Parathyroid adenoma (tissue), 2 donors: Measurements from ENCODE around the gene MEOX2.

ENCODE experiments used
- H2AFZ ChIP-seq: fragments of 300-600 bp; sonication (generic); one replicate; pipeline ENCODE4 v1.7.0; 2017; ENCODE audit warnings: antibody characterized with exemption, mild to moderate bottlenecking
- H3K27ac ChIP-seq: fragments of 300-600 bp; sonication (generic); one replicate; pipeline ENCODE4 v1.7.0; 2017
- H3K27me3 ChIP-seq: fragments of 300-600 bp; sonication (generic); one replicate; pipeline ENCODE4 v1.7.0; 2017; ENCODE audit warnings: low read length; ENCODE audit not compliant: control insufficient read depth, insufficient read depth
- H3K36me3 ChIP-seq: fragments of 300-600 bp; sonication (generic); one replicate; pipeline ENCODE4 v1.7.0; 2017; ENCODE audit warnings: low read length; ENCODE audit not compliant: control insufficient read depth, insufficient read depth
- H3K4me1 ChIP-seq: fragments of 300-600 bp; sonication (generic); one replicate; pipeline ENCODE4 v1.7.0; 2017; ENCODE audit warnings: control low read depth
- H3K4me2 ChIP-seq: fragments of 300-600 bp; sonication (generic); one replicate; pipeline ENCODE4 v1.7.0; 2017; ENCODE audit warnings: low read length
- H3K4me3 ChIP-seq: fragments of 300-600 bp; sonication (generic); one replicate; pipeline ENCODE4 v1.7.0; 2017; ENCODE audit warnings: low read depth, low read length
- H3K79me2 ChIP-seq: fragments of 300-600 bp; sonication (generic); one replicate; pipeline ENCODE4 v1.7.0; 2017; ENCODE audit warnings: control low read depth
- H3K9ac ChIP-seq: fragments of 300-600 bp; sonication (generic); one replicate; pipeline ENCODE4 v1.7.0; 2017; ENCODE audit warnings: mild to moderate bottlenecking
- H3K9me3 ChIP-seq: fragments of 300-600 bp; sonication (generic); one replicate; pipeline ENCODE4 v1.7.0; 2017; ENCODE audit warnings: low read length; ENCODE audit not compliant: control insufficient read depth
- TF ChIP-seq, protein P1 (sequence below): fragments of 300-600 bp; sonication (generic); IDR thresholded peaks from one replicate; pipeline ENCODE4 v1.7.0; 2017; ENCODE audit warnings: antibody characterized with exemption, mild to moderate bottlenecking
- donor health status: primary hyperparathyroidism.

MEOX2 gene

DNA sequence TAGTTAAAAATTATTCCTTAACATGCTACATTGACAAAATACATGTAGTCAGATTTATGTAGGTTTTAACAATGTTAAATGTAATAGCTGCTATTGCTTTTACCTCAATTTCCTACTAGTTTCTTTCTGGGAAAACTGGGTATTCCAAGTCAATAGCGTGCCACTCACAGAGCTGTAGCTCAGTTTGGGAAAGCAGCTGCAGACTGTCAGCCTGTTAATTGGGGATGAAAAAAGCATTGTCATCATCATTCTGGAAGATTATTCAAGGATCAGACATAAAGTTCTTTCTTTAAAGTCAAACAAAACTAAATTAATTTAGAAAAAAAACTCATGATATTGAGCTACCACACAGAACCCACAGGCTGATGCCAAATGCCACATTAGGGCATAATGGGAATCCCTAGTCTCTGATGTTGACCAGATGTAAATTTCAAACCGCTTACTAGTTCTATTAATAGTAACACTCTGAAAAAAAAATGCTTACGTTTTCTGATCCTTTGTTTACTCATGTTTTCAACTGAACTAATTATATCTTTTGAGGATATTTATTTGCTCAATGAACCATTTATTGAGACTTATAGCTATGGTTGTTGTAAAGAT lies 105.0 kb downstream of the MEOX2 start:
- TF ChIP-seq, protein P1, sequence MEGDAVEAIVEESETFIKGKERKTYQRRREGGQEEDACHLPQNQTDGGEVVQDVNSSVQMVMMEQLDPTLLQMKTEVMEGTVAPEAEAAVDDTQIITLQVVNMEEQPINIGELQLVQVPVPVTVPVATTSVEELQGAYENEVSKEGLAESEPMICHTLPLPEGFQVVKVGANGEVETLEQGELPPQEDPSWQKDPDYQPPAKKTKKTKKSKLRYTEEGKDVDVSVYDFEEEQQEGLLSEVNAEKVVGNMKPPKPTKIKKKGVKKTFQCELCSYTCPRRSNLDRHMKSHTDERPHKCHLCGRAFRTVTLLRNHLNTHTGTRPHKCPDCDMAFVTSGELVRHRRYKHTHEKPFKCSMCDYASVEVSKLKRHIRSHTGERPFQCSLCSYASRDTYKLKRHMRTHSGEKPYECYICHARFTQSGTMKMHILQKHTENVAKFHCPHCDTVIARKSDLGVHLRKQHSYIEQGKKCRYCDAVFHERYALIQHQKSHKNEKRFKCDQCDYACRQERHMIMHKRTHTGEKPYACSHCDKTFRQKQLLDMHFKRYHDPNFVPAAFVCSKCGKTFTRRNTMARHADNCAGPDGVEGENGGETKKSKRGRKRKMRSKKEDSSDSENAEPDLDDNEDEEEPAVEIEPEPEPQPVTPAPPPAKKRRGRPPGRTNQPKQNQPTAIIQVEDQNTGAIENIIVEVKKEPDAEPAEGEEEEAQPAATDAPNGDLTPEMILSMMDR = no peak
- Histone ChIP-seq H3K9me3 (no peaks in the 10 kb centered on the region), H3K4me3 (no peak overlapping the region), H3K4me2 (no peak overlapping the region), H2AFZ (no peak overlapping the region), H3K27ac (no peak overlapping the region), H3K79me2 (no peaks in the 10 kb centered on the region), H3K27me3 (no peaks in the 10 kb centered on the region), H3K4me1 (no peaks in the 10 kb centered on the region), H3K9ac (no peak overlapping the region), H3K36me3 (no peaks in the 10 kb centered on the region)

DNA sequence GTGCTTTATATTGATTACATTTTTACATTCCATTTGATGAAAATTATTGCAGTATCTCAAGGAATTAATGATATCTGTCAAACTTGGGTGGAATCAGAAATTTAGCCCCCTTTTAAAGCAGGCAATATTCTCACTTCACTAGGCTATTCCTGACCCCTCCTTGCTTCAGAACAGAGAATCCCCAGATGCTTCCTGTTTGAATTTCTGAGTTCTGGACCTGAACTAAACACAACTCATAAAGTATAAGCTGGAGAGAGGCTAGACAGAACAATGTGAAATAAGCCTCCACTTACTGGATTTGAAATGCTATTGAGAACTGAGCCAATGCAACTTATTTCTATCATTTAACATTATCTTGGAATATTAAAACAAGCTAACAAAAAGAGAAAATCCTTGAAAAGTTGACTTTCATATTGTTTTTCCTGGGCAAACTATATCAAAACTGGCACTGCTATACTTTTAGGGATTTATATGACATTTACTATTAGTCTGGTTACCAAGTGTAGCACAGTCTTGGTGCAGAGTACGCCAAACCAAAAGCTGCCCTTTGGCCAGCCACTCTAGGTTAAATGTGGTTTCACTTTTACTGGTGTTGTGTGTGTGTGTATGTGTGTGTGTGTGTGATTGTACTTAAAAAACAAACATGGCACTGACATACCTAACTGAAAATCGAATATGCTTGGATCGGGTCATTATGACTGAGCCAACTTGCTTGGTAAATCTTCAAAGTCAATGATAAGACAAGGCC lies 105.7 kb downstream of the MEOX2 start:
- Histone ChIP-seq H2AFZ (no peak overlapping the region), H3K9ac (no peak overlapping the region), H3K27me3 (no peaks in the 10 kb centered on the region), H3K36me3 (no peaks in the 10 kb centered on the region), H3K9me3 (no peaks in the 10 kb centered on the region), H3K4me2 (no peak overlapping the region), H3K4me3 (no peak overlapping the region), H3K27ac (no peak overlapping the region), H3K4me1 (no peaks in the 10 kb centered on the region), H3K79me2 (no peaks in the 10 kb centered on the region)
- TF ChIP-seq, protein P1 = no peak

DNA sequence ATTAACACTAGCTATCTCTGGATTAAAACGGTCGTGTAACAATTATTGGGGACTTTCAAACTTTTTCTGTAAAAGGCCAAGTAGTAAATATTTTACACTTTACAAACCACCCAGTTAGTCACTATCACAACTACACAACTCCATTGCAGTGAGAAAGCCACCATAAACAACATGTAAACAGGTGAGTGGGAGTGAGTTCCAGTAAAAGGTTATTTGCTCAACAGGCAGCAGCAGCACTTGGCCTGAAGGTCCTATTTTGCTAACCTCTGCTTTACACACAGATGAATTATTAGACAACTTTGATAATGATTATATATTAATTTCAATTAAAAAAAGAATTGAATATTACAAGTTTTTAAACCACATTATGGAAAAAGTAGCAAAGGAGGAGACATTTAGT lies 108.9 kb downstream of the MEOX2 start:
- Histone ChIP-seq H3K4me2 (no peak overlapping the region), H2AFZ (no peak overlapping the region), H3K36me3 (no peaks in the 10 kb centered on the region), H3K27ac (no peak overlapping the region), H3K79me2 (no peaks in the 10 kb centered on the region), H3K4me3 (no peak overlapping the region), H3K4me1 (no peaks in the 10 kb centered on the region), H3K27me3 (no peaks in the 10 kb centered on the region), H3K9me3 (no peaks in the 10 kb centered on the region), H3K9ac (no peak overlapping the region)
- TF ChIP-seq, protein P1 = no peak

DNA sequence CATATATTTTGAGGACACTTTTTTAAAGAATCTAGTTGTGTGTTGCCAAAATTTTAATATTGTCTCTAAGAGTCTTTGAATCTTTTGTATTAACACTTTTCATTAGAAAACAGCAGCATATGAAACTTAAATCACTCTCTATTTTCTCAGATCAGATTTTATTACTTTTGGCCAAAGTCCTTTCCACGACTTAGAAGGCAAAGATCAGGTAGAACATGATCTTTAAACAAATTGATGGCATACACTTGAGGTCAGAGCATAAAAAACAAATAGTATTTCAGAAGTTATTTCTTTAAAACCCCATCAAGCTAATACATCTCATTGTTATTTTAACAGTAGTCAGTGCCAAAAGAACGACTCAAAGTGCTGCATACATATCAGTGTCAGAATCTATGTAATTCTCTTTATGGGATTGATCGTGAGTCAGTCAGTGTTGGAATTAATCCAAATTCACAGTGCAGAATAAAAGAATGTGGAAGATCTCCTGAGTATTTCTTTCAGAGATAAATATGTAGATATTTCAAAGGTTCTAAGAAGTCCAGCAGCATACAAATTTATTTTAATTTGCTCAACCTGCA lies 115.1 kb downstream of the MEOX2 start:
- Histone ChIP-seq H3K9me3 (no peaks in the 10 kb centered on the region), H3K27me3 (no peaks in the 10 kb centered on the region), H3K4me3 (no peak overlapping the region), H3K79me2 (no peaks in the 10 kb centered on the region), H3K9ac (no peak overlapping the region), H2AFZ (no peak overlapping the region), H3K27ac (no peak overlapping the region), H3K36me3 (no peaks in the 10 kb centered on the region), H3K4me1 (no peaks in the 10 kb centered on the region), H3K4me2 (no peak overlapping the region)
- TF ChIP-seq, protein P1 = no peak
